Activated naive CD4-positive, alpha-beta T cell treated with anti-CD3 and anti-CD28 coated beads, Interleukin-2, amount 50 U/mL, for 24 hours (primary cell): ENCODE data around the gene SYNJ2.

ENCODE experiments used
- H3K27ac Mint-ChIP-seq: one replicate; pipeline ENCODE4 v1.8.0; 2021; ENCODE audit warnings: mild to moderate bottlenecking, mixed read lengths
- H3K27me3 Mint-ChIP-seq: one replicate; pipeline ENCODE4 v1.8.0; 2021; ENCODE audit warnings: mixed read lengths
- H3K36me3 Mint-ChIP-seq: one replicate; pipeline ENCODE4 v1.8.0; 2021; ENCODE audit warnings: mixed read lengths
- H3K4me1 Mint-ChIP-seq: one replicate; pipeline ENCODE4 v1.8.0; 2021; ENCODE audit warnings: mixed read lengths
- H3K4me3 Mint-ChIP-seq: one replicate; pipeline ENCODE4 v1.8.0; 2021; ENCODE audit warnings: mild to moderate bottlenecking, mixed read lengths
- H3K9me3 Mint-ChIP-seq: one replicate; pipeline ENCODE4 v1.8.0; 2021; ENCODE audit warnings: mixed read lengths

SYNJ2 gene

DNA sequence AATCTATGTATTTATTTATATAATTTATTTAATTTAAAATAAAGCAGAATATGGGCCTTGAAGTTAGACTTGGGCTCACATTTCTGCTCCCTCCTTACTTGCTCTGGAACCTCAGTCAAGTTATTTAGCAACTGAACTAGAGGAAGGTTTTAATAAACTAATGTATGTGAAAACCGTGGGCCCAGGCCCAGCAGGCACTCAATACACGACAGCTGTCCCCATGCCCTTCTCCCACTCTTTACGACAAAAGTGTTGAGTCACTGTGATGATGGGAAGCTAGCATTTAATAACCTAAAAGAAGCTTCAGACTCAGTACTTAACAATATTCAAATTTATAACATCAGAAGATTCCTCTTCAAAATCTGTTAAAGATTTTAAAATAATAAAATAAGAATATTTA, 139.7 kb downstream of the SYNJ2 start:
- H3K36me3 Mint-ChIP-seq, result peaks cover 18% of the 10 kb centered on the region

DNA sequence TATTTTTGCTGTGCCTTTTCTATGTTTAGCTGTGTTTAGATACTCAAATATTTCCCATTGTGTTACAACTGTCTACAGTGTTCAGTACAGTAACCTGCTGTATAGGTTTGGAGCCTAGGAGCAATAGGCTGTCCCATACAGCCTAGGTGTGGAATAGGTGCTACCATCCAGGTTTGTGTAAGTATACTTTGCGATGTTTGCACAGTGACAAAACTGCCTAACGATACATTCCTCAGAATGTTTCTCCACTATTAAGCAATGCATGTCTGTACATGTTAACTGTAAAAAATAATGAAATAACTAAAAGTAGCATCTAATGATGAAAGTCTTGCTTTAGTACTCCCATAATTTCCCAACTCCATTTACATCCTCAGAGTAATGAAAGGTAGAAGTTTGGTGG, 140.4 kb downstream of the SYNJ2 start:
- no peaks in the 10 kb centered on the region for H3K27me3 Mint-ChIP-seq
- H3K36me3 Mint-ChIP-seq, result peaks cover 17% of the 10 kb centered on the region
- no peaks in the 10 kb centered on the region for H3K9me3 Mint-ChIP-seq
- no peaks in the 10 kb centered on the region for H3K4me1 Mint-ChIP-seq
- no peak overlapping the region for H3K4me3 Mint-ChIP-seq
- no peak overlapping the region for H3K27ac Mint-ChIP-seq

More for the DNA sequence above, 139.7 kb downstream of the SYNJ2 start:
- Mint-ChIP-seq H3K4me3 (no peak overlapping the region), H3K9me3 (no peaks in the 10 kb centered on the region), H3K27me3 (no peaks in the 10 kb centered on the region), H3K27ac (no peak overlapping the region), H3K4me1 (no peaks in the 10 kb centered on the region)

DNA sequence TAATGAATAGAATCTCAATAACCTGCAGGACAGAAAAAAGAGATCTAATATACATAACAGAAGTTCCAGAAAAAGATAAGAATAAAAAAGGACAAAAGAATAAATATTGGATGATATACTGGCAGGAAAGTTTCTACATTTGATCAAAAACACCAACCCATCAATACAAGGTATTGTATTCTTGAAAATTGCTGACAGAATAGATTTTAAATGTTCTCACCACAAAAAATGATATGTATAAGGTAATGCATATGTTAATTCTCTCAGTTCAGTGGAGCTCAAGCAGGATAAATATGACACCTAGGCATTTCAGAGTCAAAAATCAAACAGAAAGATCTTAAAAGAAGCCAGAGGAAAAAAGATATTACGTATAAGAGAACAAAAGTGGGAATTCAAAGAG, 142.6 kb downstream of the SYNJ2 start:
- Mint-ChIP-seq H3K4me3 (no peak overlapping the region), H3K36me3 (peaks cover 13% of the 10 kb centered on the region), H3K9me3 (no peaks in the 10 kb centered on the region), H3K4me1 (no peaks in the 10 kb centered on the region), H3K27ac (no peak overlapping the region), H3K27me3 (no peaks in the 10 kb centered on the region)

DNA sequence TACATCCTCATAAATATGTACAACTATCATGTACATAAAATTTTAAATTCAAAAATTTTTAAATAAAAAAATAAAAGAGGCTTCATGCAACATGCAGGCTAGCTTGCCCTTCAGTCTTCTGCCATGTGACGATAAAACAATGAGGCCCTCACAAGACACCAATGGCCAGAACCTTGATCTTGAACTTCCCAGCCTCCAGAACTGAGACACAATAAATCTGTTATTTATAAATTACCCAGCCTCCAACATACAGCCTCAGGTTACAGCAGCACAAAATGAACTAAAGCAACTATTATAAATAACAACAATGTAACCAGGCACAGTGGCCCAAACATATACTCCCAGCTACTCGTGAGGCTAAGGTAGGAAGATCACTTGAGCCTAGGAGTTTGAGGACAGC, 143.6 kb downstream of the SYNJ2 start:
- no peak overlapping the region for H3K4me3 Mint-ChIP-seq
- H3K36me3 Mint-ChIP-seq, result peaks cover 13% of the 10 kb centered on the region
- no peaks in the 10 kb centered on the region for H3K9me3 Mint-ChIP-seq
- H3K27ac Mint-ChIP-seq, result no peak overlapping the region
- no peaks in the 10 kb centered on the region for H3K27me3 Mint-ChIP-seq
- H3K4me1 Mint-ChIP-seq, result no peaks in the 10 kb centered on the region

DNA sequence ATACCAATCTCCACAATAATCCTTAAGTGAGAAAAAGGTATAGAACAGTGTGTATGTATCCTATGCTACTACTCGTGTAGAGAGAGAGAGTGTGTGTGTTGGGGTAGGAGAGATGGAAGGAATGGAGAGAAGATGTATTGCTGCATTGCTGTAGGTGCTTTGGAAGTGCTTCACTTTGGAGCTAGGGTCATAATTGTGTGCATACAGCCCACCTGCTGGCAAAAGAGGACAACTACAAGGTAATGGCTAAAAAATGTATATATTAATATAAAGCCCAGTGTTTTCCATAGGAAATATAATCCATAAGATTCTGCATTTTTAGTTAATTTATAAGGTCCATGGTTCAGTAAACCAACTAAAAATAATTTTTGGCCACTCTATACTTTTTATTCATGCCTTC, 150.3 kb downstream of the SYNJ2 start:
- Mint-ChIP-seq H3K36me3 (no peaks in the 10 kb centered on the region), H3K9me3 (no peaks in the 10 kb centered on the region), H3K27me3 (no peaks in the 10 kb centered on the region), H3K4me3 (no peak overlapping the region), H3K27ac (no peak overlapping the region), H3K4me1 (no peaks in the 10 kb centered on the region)

DNA sequence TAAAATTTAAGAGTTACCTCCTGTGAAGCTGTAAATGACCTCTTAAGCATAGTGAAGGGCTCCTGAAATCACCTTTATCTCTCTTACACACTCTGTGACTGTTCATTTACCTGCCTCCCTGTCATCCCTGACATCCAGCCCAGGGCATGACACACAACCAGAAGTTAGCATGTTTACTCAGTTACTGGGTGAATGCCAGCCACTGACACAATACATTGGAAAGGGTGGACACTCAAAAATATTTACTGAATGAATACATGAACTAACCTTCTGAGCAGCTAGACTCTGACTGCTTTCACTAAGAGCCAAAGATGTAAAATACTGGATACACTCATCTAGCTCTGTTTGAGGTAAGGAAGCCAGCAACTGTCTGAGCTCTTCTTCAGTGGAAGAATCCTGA, 161.1 kb downstream of the SYNJ2 start:
- no peak overlapping the region for H3K4me3 Mint-ChIP-seq
- H3K36me3 Mint-ChIP-seq, result peaks cover 7% of the 10 kb centered on the region
- H3K27ac Mint-ChIP-seq, result no peak overlapping the region
- H3K27me3 Mint-ChIP-seq, result no peaks in the 10 kb centered on the region
- no peaks in the 10 kb centered on the region for H3K9me3 Mint-ChIP-seq
- no peaks in the 10 kb centered on the region for H3K4me1 Mint-ChIP-seq

DNA sequence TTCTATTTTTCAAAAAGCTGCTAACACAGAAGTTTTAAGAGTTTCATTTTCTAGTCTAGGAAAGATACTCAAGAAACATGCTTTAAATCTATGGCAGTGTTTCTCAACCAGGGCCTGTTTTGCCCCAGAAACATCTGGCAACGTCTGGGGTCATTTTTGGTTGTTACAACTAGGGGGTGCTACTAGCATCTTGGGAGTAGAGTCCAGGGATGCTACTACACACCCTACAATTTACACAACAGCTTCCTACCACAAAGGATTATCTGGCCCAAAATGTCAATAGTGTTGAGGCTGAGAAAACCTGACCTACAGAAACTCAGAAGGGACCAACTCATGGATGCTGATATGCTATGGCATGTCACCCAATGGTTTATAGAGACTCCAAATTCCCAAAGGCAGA, 162.0 kb downstream of the SYNJ2 start:
- peaks cover 8% of the 10 kb centered on the region for H3K36me3 Mint-ChIP-seq
- H3K9me3 Mint-ChIP-seq, result no peaks in the 10 kb centered on the region
- no peak overlapping the region for H3K4me3 Mint-ChIP-seq

More for the DNA sequence above, 162.0 kb downstream of the SYNJ2 start:
- Mint-ChIP-seq H3K27me3 (no peaks in the 10 kb centered on the region), H3K4me1 (no peaks in the 10 kb centered on the region), H3K27ac (no peak overlapping the region)
